HepG2 (cell line): ENCODE results near the gene LSR. TPM values are rescaled to one million over a fixed set of nuclear protein-coding genes. Genes with fewer than 3 reads are reported as not detected.

Experiments
- ATAC-seq: fragments of 200-7000 bp; cut with Tn5 transposase; 3 replicates; pipeline ENCODE4 v1.9.1; 2020; ENCODE audit warnings: mild to moderate bottlenecking, moderate library complexity
- BruUV-seq: library from RNA; stranded (reverse); fragments of 400-500 nt; replicated peaks from 2 replicates; lab custom pipeline; 2021; lab: Mats Ljungman, UMichigan
- CTCF ChIA-PET: fragments of 300-600 bp; formaldehyde crosslinking; extraction: SDS; loops from one replicate; lab custom pipeline; 2021; ENCODE audit warnings: low total read pairs, inconsistent platforms, low intra/inter-chr PET ratio; lab: Yijun Ruan, JAX
- POLR2A ChIA-PET: fragments of 350-600 bp; sonication (Branson Sonifier 250); formaldehyde crosslinking; loops from one replicate; lab custom pipeline; 2020; ENCODE audit warnings: antibody characterized with exemption, inconsistent platforms; lab: Yijun Ruan, JAX
- DNase-seq: peaks from one replicate; pipeline ENCODE4 v3.0.0-alpha.2; 2015; ENCODE audit warnings: low spot score
- FAIRE-seq: peaks from 3 replicates; lab custom pipeline; 2011; peaks lifted over from hg19 to GRCh38; lab: Jason Lieb, UNC
- H2AFZ ChIP-seq: one replicate; pipeline ENCODE4 v1.6.1; 2011; ENCODE audit warnings: low read length, inconsistent platforms
- H3K27ac ChIP-seq: fragments of 300-600 bp; 3 replicates; pipeline ENCODE4 v1.8.0; 2011; ENCODE audit warnings: mixed run types, mild to moderate bottlenecking, mixed read lengths, low read length, inconsistent platforms; ENCODE audit not compliant: insufficient read depth; ENCODE audit errors: extremely low read length
- H3K27me3 ChIP-seq, 2 experiments: fragments of 200-600 bp in 1 of 2; 2 replicates in 1 of 2; 3 replicates in 1 of 2; pipeline versions ENCODE4 v1.6.0 to v1.8.0; 2011; ENCODE audit warnings: low read length in 2 of 2, mild to moderate bottlenecking in 2 of 2, moderate library complexity in 2 of 2, inconsistent platforms in 1 of 2; ENCODE audit not compliant: insufficient read depth in 2 of 2, control insufficient read depth in 1 of 2
- H3K36me3 ChIP-seq, 2 experiments: fragments of 200-600 bp in 1 of 2; replicated peaks in 1 of 2; 2 replicates in 1 of 2; 3 replicates in 1 of 2; pipeline versions ENCODE4 v1.5.1 to v1.8.0; 2011; ENCODE audit warnings: low read length in 2 of 2, inconsistent platforms in 1 of 2; ENCODE audit not compliant: insufficient read depth in 2 of 2, control insufficient read depth in 1 of 2
- H3K4me1 ChIP-seq: 2 replicates; pipeline ENCODE4 v1.5.1; 2012; ENCODE audit warnings: low read length, inconsistent platforms; ENCODE audit not compliant: insufficient read depth
- H3K4me2 ChIP-seq: 2 replicates; pipeline ENCODE4 v1.6.0; 2011; ENCODE audit warnings: low read depth, low read length, inconsistent platforms
- H3K4me3 ChIP-seq, 3 experiments: fragments of 200-600 bp in 1 of 3; sonication (generic), shearing (Covaris generic) in 1 of 3; replicated peaks in 1 of 3; 2 replicates each; pipeline ENCODE4 v1.5.1; 2011 to 2016; ENCODE audit warnings: low read length in 3 of 3, inconsistent platforms in 2 of 3, low read depth in 2 of 3, mild to moderate bottlenecking in 2 of 3, control low read depth in 1 of 3, mixed read lengths in 1 of 3; ENCODE audit not compliant: insufficient read depth in 1 of 3
- H3K79me2 ChIP-seq: one replicate; pipeline ENCODE4 v1.6.1; 2011; ENCODE audit warnings: low read length, inconsistent platforms; ENCODE audit not compliant: insufficient read depth
- H3K9ac ChIP-seq: 2 replicates; pipeline ENCODE4 v1.6.0; 2011; ENCODE audit warnings: mild to moderate bottlenecking, low read depth, low read length, inconsistent platforms; ENCODE audit not compliant: insufficient read depth
- H3K9me3 ChIP-seq: 2 replicates; pipeline ENCODE4 v1.5.1; 2012; ENCODE audit warnings: mild to moderate bottlenecking, low read length
- H4K20me1 ChIP-seq: 2 replicates; pipeline ENCODE4 v1.6.0; 2011; ENCODE audit warnings: inconsistent platforms, mild to moderate bottlenecking, low read length, moderate library complexity; ENCODE audit not compliant: insufficient read depth
- AGO2 ChIP-seq: fragments of 200-400 bp; formaldehyde crosslinking; optimal IDR thresholded peaks from 2 replicates; pipeline ENCODE3; 2017; ENCODE audit warnings: mild to moderate bottlenecking, low read depth, low read length, moderate library complexity
- ETV5 ChIP-seq: IDR thresholded peaks from 2 replicates; pipeline ENCODE4 v1.6.1; 2018; ENCODE audit warnings: missing biosample characterization, missing genetic modification reagents, inconsistent platforms, borderline replicate concordance
- FOXK2 ChIP-seq: fragments of 450-650 bp; IDR thresholded peaks from 2 replicates; pipeline ENCODE4 v1.6.1; 2016
- HDAC2 ChIP-seq: sonication (generic); formaldehyde crosslinking; IDR thresholded peaks from 2 replicates; pipeline ENCODE4 v1.4.0; 2020; ENCODE audit warnings: missing genetic modification reagents
- NKX3-1 ChIP-seq: sonication (generic); formaldehyde crosslinking; IDR thresholded peaks from 2 replicates; pipeline ENCODE4 v1.5.0; 2020; ENCODE audit warnings: missing genetic modification reagents
- PLRG1 ChIP-seq: fragments of 450-650 bp; conservative IDR thresholded peaks from 2 replicates; pipeline ENCODE4 v1.6.1; 2016
- RBFOX2 ChIP-seq: fragments of 200-400 bp; formaldehyde crosslinking; IDR thresholded peaks from 2 replicates; pipeline ENCODE4 v1.6.1; 2017; ENCODE audit warnings: low read depth, mild to moderate bottlenecking, low read length
- RFXAP ChIP-seq: sonication (generic); formaldehyde crosslinking; IDR thresholded peaks from 2 replicates; pipeline ENCODE4 v1.4.0; 2020; ENCODE audit warnings: missing genetic modification reagents, borderline replicate concordance
- SIN3A ChIP-seq: IDR thresholded peaks from 2 replicates; pipeline ENCODE4 v1.6.1; 2011; ENCODE audit warnings: low read depth, mild to moderate bottlenecking, control low read depth, low read length, borderline replicate concordance
- TMF1 ChIP-seq: sonication (generic); formaldehyde crosslinking; IDR thresholded peaks from 2 replicates; pipeline ENCODE4 v1.8.1; 2022; ENCODE audit warnings: low read depth, missing genetic modification reagents
- ZBTB38 ChIP-seq: sonication (generic); formaldehyde crosslinking; IDR thresholded peaks from 2 replicates; pipeline ENCODE4 v1.5.1; 2020; ENCODE audit warnings: mild to moderate bottlenecking, missing genetic modification reagents
- ZSCAN22 ChIP-seq: sonication (generic); formaldehyde crosslinking; IDR thresholded peaks from 2 replicates; pipeline ENCODE4 v1.4.0; 2020; ENCODE audit warnings: mild to moderate bottlenecking, missing genetic modification reagents
- WGBS: methylation state at CpG from one replicate; pipeline ENCODE4 v1.1.6; 2017; ENCODE audit warnings: low lambda C conversion rate; 5-methylcytosine and 5-hydroxymethylcytosine counted together
- in situ Hi-C: cut with HindIII; loops from 2 replicates; pipeline ENCODE4 v1.10.0; 2017; ENCODE audit warnings: low pct_unique_long_range_greater_than_20kb; ENCODE audit not compliant: extremely low pct_ligation_motif_present
- intact Hi-C: fragments of 100-400 bp; cut with micrococcal nuclease; formaldehyde crosslinking; loops from one replicate; pipeline ENCODE4 v1.10.0; 2022; ENCODE audit not compliant: unreplicated experiment
- polyA plus RNA-seq, 8 experiments: library from polyadenylated mRNA; depleted of rRNA in 3 of 8; stranded (reverse) in 7 of 8; unstranded in 1 of 8; fragments of >200 nt; fragmentation: Illumina TruSeq in 4 of 8; extraction: Trizol in 4 of 8; gene quantifications; 2 replicates each; pipeline versions ENCODE4 v1.2.1 to v1.2.3, GENCODE V29; 2011 to 2016; ENCODE audit warnings: low read depth in 4 of 8, missing spikeins in 1 of 8, mixed read lengths in 1 of 8; ENCODE audit not compliant: insufficient read depth in 1 of 8
- total RNA-seq, 5 experiments: library from RNA; depleted of rRNA; stranded (reverse); fragments of >200 nt; fragmentation: Illumina TruSeq; extraction: Trizol; gene quantifications; 2 replicates each; pipeline ENCODE4 v1.2.3, GENCODE V29; 2016; ENCODE audit warnings: low read depth in 1 of 5
- TF ChIP-seq, protein P1 (sequence below), 2 experiments: fragments of 450-650 bp in 1 of 2; sonication (generic) in 1 of 2; formaldehyde crosslinking; IDR thresholded peaks; 2 replicates each; pipeline versions ENCODE4 v1.5.0 to v1.8.0; 2020 to 2022; ENCODE audit warnings: mild to moderate bottlenecking in 1 of 2, missing genetic modification reagents in 1 of 2
- TF ChIP-seq, protein P2 (sequence below): fragments of 450-650 bp; IDR thresholded peaks from 2 replicates; pipeline ENCODE4 v1.6.1; 2017
- TF ChIP-seq, protein P3 (sequence below): fragments of 450-650 bp; IDR thresholded peaks from 2 replicates; pipeline ENCODE4 v1.6.1; 2016
- TF ChIP-seq, protein P4 (sequence below): sonication (generic); formaldehyde crosslinking; IDR thresholded peaks from 2 replicates; pipeline ENCODE4 v1.8.1; 2022; ENCODE audit warnings: low read depth, mild to moderate bottlenecking, missing genetic modification reagents

LSR gene
- total and polyA plus RNA-seq, 2 of the 13 experiments (the other 11 are each of a cell fraction or from before 2014, with no cell fraction given) = 29.2 to 79.2 TPM

DNA sequence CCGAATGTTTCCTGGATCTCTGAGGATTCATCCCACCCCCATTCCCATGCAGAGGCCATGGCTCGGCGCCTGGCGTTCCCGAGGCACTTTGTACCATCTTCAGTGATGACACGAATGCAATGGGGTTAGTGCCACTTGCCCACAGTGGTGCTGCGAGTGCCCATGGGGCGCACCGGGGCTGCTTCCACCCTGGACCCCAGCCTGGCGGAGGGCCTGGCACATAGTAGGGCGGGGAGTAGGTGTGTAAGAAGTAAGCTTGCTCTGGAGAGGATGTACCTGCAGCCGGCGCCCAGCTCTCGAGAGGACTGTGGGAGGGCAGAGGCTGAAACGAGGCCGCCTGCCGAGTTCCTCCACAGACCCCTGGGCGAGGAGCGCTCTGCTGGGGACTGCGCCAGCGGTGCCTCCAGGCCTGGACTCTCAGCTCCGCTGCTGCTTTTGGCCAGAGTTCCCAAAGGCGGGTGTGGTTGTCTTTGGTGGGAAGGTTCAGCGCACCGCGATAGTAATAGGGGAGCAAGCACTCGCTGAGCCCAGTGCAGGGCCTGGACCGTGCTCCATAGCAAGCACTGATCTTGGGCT, 28.0 kb downstream of the LSR start (continued):
- TF ChIP-seq TMF1 (CRISPR knock-in tag) (no peak), SIN3A (no peak), NKX3-1 (no peak)

DNA sequence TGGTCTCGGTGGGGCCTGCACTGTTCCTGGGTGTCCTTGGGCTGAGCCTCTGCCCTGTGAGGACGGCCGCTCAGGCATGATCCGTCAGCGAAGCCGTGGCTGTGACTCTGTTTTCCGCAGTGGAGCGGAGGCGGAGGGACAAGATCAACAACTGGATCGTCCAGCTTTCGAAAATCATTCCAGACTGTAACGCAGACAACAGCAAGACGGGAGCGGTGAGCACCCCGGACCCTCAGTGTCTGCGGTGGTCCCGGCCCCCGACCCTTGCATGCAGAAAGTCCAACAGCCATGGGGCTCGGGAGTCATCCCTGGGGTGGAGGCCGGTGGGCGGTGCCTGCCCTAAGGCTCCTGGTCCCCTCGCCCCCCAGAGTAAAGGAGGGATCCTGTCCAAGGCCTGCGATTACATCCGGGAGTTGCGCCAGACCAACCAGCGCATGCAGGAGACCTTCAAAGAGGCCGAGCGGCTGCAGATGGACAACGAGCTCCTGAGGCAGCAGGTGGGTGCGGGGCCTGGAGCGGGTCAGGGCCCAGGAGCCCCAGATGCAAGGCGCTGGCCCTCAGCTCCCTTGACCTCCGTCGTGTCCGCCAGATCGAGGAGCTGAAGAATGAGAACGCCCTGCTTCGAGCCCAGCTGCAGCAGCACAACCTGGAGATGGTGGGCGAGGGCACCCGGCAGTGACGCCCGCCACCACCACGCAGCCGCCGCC, 29.9 kb downstream of the LSR start:
- ChIA-PET POLR2A (interaction anchor here (1.2 to 3.4 kb wide), 2 partner anchors 9 to 14 kb away, joined by 3 to 10 read pairs; no protein-coding TSS in a partner anchor), CTCF (no interaction called here)
- H3K79me2 ChIP-seq = no peaks in the 10 kb centered on the region
- intact Hi-C loops = no loop called here
- DNase-seq = no peak
- FAIRE-seq = no peak
- no peak overlapping the region for H3K4me3 ChIP-seq
- BruUV-seq = no TSS peak
- H3K9ac ChIP-seq = no peak overlapping the region
- WGBS = 97% methylated on average over 24 of the region's 45 CpGs
- H3K4me1 ChIP-seq = peaks cover 46% of the 10 kb centered on the region
- H3K27me3 ChIP-seq = no peaks in the 10 kb centered on the region
- H3K9me3 ChIP-seq = no peaks in the 10 kb centered on the region
- H3K4me2 ChIP-seq = no peak overlapping the region
- in situ Hi-C loops = no loop called here
- no peaks in the 10 kb centered on the region for H4K20me1 ChIP-seq
- H3K36me3 ChIP-seq = peaks cover 13 to 17% of the 10 kb centered on the region in 2 experiments; a peak in 3 of 5 replicates
- no peak overlapping the region for H2AFZ ChIP-seq
- ATAC-seq = no peak
- peak overlapping the region; percentile 77 for H3K27ac ChIP-seq
- TF ChIP-seq, protein P1, sequence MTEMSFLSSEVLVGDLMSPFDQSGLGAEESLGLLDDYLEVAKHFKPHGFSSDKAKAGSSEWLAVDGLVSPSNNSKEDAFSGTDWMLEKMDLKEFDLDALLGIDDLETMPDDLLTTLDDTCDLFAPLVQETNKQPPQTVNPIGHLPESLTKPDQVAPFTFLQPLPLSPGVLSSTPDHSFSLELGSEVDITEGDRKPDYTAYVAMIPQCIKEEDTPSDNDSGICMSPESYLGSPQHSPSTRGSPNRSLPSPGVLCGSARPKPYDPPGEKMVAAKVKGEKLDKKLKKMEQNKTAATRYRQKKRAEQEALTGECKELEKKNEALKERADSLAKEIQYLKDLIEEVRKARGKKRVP (CRISPR knock-in tag; IDR thresholded peaks at IDR 0.05) = no peak
- no peak for TF ChIP-seq RFXAP (CRISPR knock-in tag)
- TF ChIP-seq ZSCAN22 (CRISPR knock-in tag) = no peak
- TF ChIP-seq RBFOX2 = peak; percentile 63
- no peak for TF ChIP-seq PLRG1
- no peak for TF ChIP-seq FOXK2
- no peak for TF ChIP-seq HDAC2 (CRISPR knock-in tag)
- TF ChIP-seq, protein P2, sequence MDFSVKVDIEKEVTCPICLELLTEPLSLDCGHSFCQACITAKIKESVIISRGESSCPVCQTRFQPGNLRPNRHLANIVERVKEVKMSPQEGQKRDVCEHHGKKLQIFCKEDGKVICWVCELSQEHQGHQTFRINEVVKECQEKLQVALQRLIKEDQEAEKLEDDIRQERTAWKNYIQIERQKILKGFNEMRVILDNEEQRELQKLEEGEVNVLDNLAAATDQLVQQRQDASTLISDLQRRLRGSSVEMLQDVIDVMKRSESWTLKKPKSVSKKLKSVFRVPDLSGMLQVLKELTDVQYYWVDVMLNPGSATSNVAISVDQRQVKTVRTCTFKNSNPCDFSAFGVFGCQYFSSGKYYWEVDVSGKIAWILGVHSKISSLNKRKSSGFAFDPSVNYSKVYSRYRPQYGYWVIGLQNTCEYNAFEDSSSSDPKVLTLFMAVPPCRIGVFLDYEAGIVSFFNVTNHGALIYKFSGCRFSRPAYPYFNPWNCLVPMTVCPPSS = no peak
- peak; percentile 66 for TF ChIP-seq AGO2
- peak; percentile 74; the same call in 1 of the 2 replicates for TF ChIP-seq ZBTB38
- TF ChIP-seq, protein P3, sequence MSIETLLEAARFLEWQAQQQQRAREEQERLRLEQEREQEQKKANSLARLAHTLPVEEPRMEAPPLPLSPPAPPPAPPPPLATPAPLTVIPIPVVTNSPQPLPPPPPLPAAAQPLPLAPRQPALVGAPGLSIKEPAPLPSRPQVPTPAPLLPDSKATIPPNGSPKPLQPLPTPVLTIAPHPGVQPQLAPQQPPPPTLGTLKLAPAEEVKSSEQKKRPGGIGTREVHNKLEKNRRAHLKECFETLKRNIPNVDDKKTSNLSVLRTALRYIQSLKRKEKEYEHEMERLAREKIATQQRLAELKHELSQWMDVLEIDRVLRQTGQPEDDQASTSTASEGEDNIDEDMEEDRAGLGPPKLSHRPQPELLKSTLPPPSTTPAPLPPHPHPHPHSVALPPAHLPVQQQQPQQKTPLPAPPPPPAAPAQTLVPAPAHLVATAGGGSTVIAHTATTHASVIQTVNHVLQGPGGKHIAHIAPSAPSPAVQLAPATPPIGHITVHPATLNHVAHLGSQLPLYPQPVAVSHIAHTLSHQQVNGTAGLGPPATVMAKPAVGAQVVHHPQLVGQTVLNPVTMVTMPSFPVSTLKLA = no peak
- TF ChIP-seq, protein P4, sequence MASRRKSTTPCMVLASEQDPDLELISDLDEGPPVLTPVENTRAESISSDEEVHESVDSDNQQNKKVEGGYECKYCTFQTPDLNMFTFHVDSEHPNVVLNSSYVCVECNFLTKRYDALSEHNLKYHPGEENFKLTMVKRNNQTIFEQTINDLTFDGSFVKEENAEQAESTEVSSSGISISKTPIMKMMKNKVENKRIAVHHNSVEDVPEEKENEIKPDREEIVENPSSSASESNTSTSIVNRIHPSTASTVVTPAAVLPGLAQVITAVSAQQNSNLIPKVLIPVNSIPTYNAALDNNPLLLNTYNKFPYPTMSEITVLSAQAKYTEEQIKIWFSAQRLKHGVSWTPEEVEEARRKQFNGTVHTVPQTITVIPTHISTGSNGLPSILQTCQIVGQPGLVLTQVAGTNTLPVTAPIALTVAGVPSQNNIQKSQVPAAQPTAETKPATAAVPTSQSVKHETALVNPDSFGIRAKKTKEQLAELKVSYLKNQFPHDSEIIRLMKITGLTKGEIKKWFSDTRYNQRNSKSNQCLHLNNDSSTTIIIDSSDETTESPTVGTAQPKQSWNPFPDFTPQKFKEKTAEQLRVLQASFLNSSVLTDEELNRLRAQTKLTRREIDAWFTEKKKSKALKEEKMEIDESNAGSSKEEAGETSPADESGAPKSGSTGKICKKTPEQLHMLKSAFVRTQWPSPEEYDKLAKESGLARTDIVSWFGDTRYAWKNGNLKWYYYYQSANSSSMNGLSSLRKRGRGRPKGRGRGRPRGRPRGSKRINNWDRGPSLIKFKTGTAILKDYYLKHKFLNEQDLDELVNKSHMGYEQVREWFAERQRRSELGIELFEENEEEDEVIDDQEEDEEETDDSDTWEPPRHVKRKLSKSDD (CRISPR knock-in tag) = no peak
- TF ChIP-seq ETV5 = no peak
